HEK293 (cell line): ENCODE results near the gene ZSCAN16.

ENCODE experiments used
- EGR2 ChIP-seq: fragments of 450-650 bp; formaldehyde crosslinking; IDR thresholded peaks from 2 replicates; pipeline ENCODE4 v1.5.1; 2016; ENCODE audit warnings: low read depth, missing biosample characterization, missing genetic modification characterization
- GLIS1 ChIP-seq: fragments of 450-650 bp; formaldehyde crosslinking; IDR thresholded peaks from 2 replicates; pipeline ENCODE4 v1.5.1; 2016; ENCODE audit warnings: missing biosample characterization, missing genetic modification characterization
- GLIS2 ChIP-seq: fragments of 450-650 bp; formaldehyde crosslinking; IDR thresholded peaks from 2 replicates; pipeline ENCODE4 v1.5.1; 2016; ENCODE audit warnings: missing biosample characterization, missing genetic modification characterization
- HOXC10 ChIP-seq: sonication (generic); formaldehyde crosslinking; IDR thresholded peaks from 2 replicates; pipeline ENCODE4 v1.8.1; 2023; ENCODE audit warnings: mild to moderate bottlenecking, missing genetic modification reagents
- KLF17 ChIP-seq: fragments of 450-650 bp; formaldehyde crosslinking; IDR thresholded peaks from 2 replicates; pipeline ENCODE4 v1.5.1; 2016; ENCODE audit warnings: missing biosample characterization, missing genetic modification characterization
- PRDM1 ChIP-seq: fragments of 450-650 bp; formaldehyde crosslinking; IDR thresholded peaks from 2 replicates; pipeline ENCODE4; 2016; ENCODE audit warnings: missing biosample characterization, missing genetic modification characterization
- PRDM2 ChIP-seq: fragments of 450-650 bp; formaldehyde crosslinking; IDR thresholded peaks from 2 replicates; pipeline ENCODE4 v1.5.1; 2016; ENCODE audit warnings: missing biosample characterization, missing genetic modification characterization, borderline replicate concordance
- PRDM4 ChIP-seq: fragments of 450-650 bp; formaldehyde crosslinking; IDR thresholded peaks from 2 replicates; pipeline ENCODE4 v1.5.1; 2017; ENCODE audit warnings: missing biosample characterization, missing genetic modification characterization
- REPIN1 ChIP-seq: fragments of 450-650 bp; formaldehyde crosslinking; IDR thresholded peaks from 2 replicates; pipeline ENCODE4 v1.5.1; 2017; ENCODE audit warnings: missing biosample characterization, missing genetic modification characterization, low read depth
- SCRT2 ChIP-seq: fragments of 450-650 bp; formaldehyde crosslinking; IDR thresholded peaks from 2 replicates; pipeline ENCODE4 v1.5.1; 2016; ENCODE audit warnings: missing biosample characterization, missing genetic modification characterization
- TSHZ1 ChIP-seq: fragments of 450-650 bp; formaldehyde crosslinking; IDR thresholded peaks from 2 replicates; pipeline ENCODE4 v1.5.1; 2016; ENCODE audit warnings: missing biosample characterization, missing genetic modification characterization, borderline replicate concordance
- ZBTB17 ChIP-seq: fragments of 450-650 bp; formaldehyde crosslinking; IDR thresholded peaks from 2 replicates; pipeline ENCODE4 v1.5.1; 2016; ENCODE audit warnings: missing biosample characterization, missing genetic modification characterization
- ZFP37 ChIP-seq: fragments of 450-650 bp; formaldehyde crosslinking; IDR thresholded peaks from 2 replicates; pipeline ENCODE4 v1.5.1; 2016; ENCODE audit warnings: missing biosample characterization, missing genetic modification characterization
- ZFP69B ChIP-seq: fragments of 450-650 bp; formaldehyde crosslinking; IDR thresholded peaks from 2 replicates; pipeline ENCODE4 v1.5.1; 2016; ENCODE audit warnings: missing biosample characterization, missing genetic modification characterization
- ZNF202 ChIP-seq: fragments of 450-650 bp; formaldehyde crosslinking; IDR thresholded peaks from 2 replicates; pipeline ENCODE4 v1.5.1; 2016; ENCODE audit warnings: missing biosample characterization, missing genetic modification characterization, borderline replicate concordance
- ZNF280C ChIP-seq: fragments of 450-650 bp; formaldehyde crosslinking; IDR thresholded peaks from 2 replicates; pipeline ENCODE4 v1.5.1; 2016; ENCODE audit warnings: missing biosample characterization, missing genetic modification characterization
- ZNF341 ChIP-seq: fragments of 450-650 bp; formaldehyde crosslinking; IDR thresholded peaks from 2 replicates; pipeline ENCODE4; 2016; ENCODE audit warnings: low read depth, missing biosample characterization, missing genetic modification characterization
- ZNF394 ChIP-seq: fragments of 450-650 bp; formaldehyde crosslinking; IDR thresholded peaks from 2 replicates; pipeline ENCODE4 v1.5.1; 2016; ENCODE audit warnings: missing biosample characterization, missing genetic modification characterization, mild to moderate bottlenecking, moderate library complexity, borderline replicate concordance
- ZNF433 ChIP-seq: fragments of 450-650 bp; formaldehyde crosslinking; IDR thresholded peaks from 2 replicates; pipeline ENCODE4 v1.5.1; 2016; ENCODE audit warnings: missing biosample characterization, missing genetic modification characterization, low read depth
- ZNF610 ChIP-seq: fragments of 450-650 bp; formaldehyde crosslinking; IDR thresholded peaks from 2 replicates; pipeline ENCODE4 v1.5.1; 2016; ENCODE audit warnings: missing biosample characterization, missing genetic modification characterization, borderline replicate concordance
- ZNF701 ChIP-seq: fragments of 450-650 bp; formaldehyde crosslinking; IDR thresholded peaks from 2 replicates; pipeline ENCODE4 v1.5.1; 2016; ENCODE audit warnings: missing biosample characterization, missing genetic modification characterization

Gene ZSCAN16

GRCh38 chr6:28104392-28105244, 19.8 kb upstream of the ZSCAN16 start (continued):
- TF ChIP-seq ZNF280C = no peak
- no peak for TF ChIP-seq PRDM2
- peak; percentile 82 for TF ChIP-seq ZFP37 (tag by site-specific recombination)
- TF ChIP-seq ZNF610 (tag by site-specific recombination) = peak; percentile 67; the same call in 1 of the 2 replicates
- no peak for TF ChIP-seq SCRT2 (tag by site-specific recombination)
- TF ChIP-seq EGR2 (tag by site-specific recombination) = no peak
- TF ChIP-seq ZNF341 (tag by site-specific recombination) = peak; percentile 35
- TF ChIP-seq PRDM4 = no peak
- peak; percentile 70; the same call in 1 of the 2 replicates for TF ChIP-seq KLF17 (tag by site-specific recombination)
- TF ChIP-seq PRDM1 (tag by site-specific recombination) = no peak
- no peak for TF ChIP-seq ZNF202 (tag by site-specific recombination)
- peak; percentile 72 for TF ChIP-seq ZFP69B (tag by site-specific recombination)
- no peak for TF ChIP-seq TSHZ1 (tag by site-specific recombination)
- no peak for TF ChIP-seq ZNF701
- peak; percentile 88 for TF ChIP-seq ZBTB17 (tag by site-specific recombination)
- no peak for TF ChIP-seq REPIN1 (tag by site-specific recombination)
- TF ChIP-seq GLIS2 (tag by site-specific recombination) = peak; percentile 96
- peak; percentile 24; the same call in 1 of the 2 replicates for TF ChIP-seq ZNF394 (tag by site-specific recombination)
- no peak for TF ChIP-seq ZNF433 (tag by site-specific recombination)
- 0 out of 2 replicates have a peak, but pooled peaks have one; percentile 50 for TF ChIP-seq HOXC10 (CRISPR knock-in tag)
- TF ChIP-seq GLIS1 = peak; percentile 83
